ENCODE results near the gene SYTL3. TPM values are rescaled to one million over a fixed set of nuclear protein-coding genes. Genes with fewer than 3 reads are reported as not detected.

Gene SYTL3
- total RNA-seq, 1 experiment from 2014 or later = 0.65 TPM

DNA sequence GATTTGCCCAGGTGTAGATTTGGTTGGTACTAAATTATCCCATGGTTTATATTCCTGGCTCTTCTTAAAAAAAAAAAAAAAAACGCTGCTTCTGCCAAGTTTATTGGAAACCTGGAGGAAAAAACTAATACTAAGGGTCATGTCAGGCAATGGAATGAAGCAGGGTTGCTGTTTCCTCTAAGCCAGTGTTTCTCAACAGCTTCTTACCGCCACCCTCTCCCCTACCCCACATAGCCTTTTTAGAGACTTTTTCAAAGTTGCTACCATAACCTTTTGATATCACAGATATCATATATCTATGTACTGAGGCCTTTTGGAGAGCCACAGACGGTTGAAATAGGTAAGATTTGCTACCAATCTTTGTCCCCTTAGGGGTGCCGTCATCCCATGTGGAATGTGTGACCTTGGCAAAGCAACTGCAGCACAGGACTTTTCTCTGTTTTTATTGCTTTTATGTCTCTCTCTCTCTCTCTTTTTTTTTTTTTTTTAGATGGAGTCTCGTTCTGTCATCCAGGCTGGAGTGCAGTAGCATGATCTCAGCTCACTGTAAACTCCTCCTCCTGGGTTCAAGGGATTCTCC lies 35.0 kb downstream of the SYTL3 start:
- Mint-ChIP-seq H3K4me3 (ENCODE audit: unreplicated experiment) (no peak overlapping the region), H3K27me3 (ENCODE audit: insufficient read depth, unreplicated experiment) (no peaks in the 10 kb centered on the region), H3K27ac (ENCODE audit: low read depth, unreplicated experiment) (no peak overlapping the region), H3K4me1 (ENCODE audit: insufficient read depth, unreplicated experiment) (no peaks in the 10 kb centered on the region), H3K9me3 (ENCODE audit: unreplicated experiment) (no peaks in the 10 kb centered on the region), H3K36me3 (ENCODE audit: insufficient read depth, unreplicated experiment) (no peaks in the 10 kb centered on the region)
- no peak for DNase-seq (ENCODE audit: unreplicated experiment)
- POLR2A ChIA-PET = interaction anchor here (0.5 kb wide), 1 partner anchor 186 kb away, joined by 5 read pairs; no protein-coding TSS in a partner anchor
- BruUV-seq (replicated peaks) = no TSS peak
- CTCF ChIA-PET = interaction anchor here (0.9 to 1.0 kb wide), 3 partner anchors 16 to 108 kb away, joined by 3 to 4 read pairs (median 3); no protein-coding TSS in a partner anchor
- TF ChIP-seq, protein P1, sequence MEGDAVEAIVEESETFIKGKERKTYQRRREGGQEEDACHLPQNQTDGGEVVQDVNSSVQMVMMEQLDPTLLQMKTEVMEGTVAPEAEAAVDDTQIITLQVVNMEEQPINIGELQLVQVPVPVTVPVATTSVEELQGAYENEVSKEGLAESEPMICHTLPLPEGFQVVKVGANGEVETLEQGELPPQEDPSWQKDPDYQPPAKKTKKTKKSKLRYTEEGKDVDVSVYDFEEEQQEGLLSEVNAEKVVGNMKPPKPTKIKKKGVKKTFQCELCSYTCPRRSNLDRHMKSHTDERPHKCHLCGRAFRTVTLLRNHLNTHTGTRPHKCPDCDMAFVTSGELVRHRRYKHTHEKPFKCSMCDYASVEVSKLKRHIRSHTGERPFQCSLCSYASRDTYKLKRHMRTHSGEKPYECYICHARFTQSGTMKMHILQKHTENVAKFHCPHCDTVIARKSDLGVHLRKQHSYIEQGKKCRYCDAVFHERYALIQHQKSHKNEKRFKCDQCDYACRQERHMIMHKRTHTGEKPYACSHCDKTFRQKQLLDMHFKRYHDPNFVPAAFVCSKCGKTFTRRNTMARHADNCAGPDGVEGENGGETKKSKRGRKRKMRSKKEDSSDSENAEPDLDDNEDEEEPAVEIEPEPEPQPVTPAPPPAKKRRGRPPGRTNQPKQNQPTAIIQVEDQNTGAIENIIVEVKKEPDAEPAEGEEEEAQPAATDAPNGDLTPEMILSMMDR (IDR thresholded peaks at IDR 0.05; ENCODE audit: unreplicated experiment) = no peak
- intact Hi-C loops (cut with micrococcal nuclease) = no loop called here

DNA sequence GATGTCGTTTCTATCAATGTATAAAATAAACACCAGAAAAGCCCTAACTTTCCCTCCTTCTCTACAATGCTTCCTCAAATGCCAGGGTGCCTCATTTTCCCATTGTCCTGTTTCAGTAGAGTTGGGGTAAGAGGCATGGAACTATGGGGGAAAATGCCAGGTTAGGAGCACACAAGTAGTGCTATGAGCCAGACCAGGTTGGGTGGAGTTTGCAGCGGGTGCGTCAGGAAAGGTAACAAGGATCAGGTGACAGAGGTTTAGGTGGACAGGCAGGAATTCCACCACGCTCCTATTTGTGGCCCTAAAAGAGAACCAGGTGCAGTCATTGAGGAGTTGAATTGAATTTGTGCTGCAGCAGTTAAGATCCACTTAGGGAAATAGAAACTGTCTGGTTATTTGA lies 36.5 kb downstream of the SYTL3 start:
- DNase-seq (ENCODE audit: unreplicated experiment) = no peak
- H3K27ac Mint-ChIP-seq (ENCODE audit: low read depth, unreplicated experiment) = no peak overlapping the region

DNA sequence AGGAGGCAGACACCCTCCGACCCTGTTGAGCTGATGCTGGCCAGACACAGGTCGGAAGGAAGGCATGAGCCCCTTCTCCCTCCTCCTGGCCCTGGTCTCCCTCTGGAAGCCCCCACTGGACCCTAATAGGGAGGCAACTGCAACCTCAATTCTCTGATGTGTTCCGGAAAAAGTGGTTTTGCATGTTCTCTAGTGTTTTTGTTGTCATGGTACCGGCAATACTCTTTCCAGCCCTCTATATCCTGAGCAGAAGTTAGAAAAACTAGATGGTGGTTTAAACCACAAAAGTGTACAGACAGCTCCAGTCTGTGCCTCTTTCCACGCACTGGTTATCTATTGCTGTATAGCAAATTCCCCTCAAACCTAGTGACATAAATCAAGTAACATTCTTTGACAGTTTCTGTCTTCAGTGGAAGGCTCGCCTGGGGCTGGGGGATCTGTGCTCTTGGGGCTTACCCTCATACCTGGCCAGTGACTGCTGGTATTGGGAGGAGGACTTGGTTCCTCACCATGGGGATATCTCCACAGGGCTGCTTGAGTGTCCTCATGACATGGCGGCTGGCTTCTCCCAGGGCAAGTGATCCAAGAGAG lies 37.0 kb downstream of the SYTL3 start:
- Mint-ChIP-seq H3K27ac (ENCODE audit: low read depth, unreplicated experiment) (no peak overlapping the region), H3K4me3 (ENCODE audit: unreplicated experiment) (no peak overlapping the region), H3K4me1 (ENCODE audit: insufficient read depth, unreplicated experiment) (no peaks in the 10 kb centered on the region), H3K27me3 (ENCODE audit: insufficient read depth, unreplicated experiment) (no peaks in the 10 kb centered on the region), H3K9me3 (ENCODE audit: unreplicated experiment) (no peaks in the 10 kb centered on the region), H3K36me3 (ENCODE audit: insufficient read depth, unreplicated experiment) (no peaks in the 10 kb centered on the region)
- ChIA-PET POLR2A (interaction anchor here (1.3 kb wide), 1 partner anchor 42 kb away, joined by 4 read pairs; the partner anchor contains the start of gene DYNLT1), CTCF (interaction anchor here (0.6 to 0.9 kb wide), 3 partner anchors 9 to 1735 kb away, joined by 3 read pairs; no protein-coding TSS in a partner anchor)
- no peak for DNase-seq (ENCODE audit: unreplicated experiment)
- intact Hi-C loops (cut with micrococcal nuclease) = no loop called here
- no TSS peak for BruUV-seq (replicated peaks)
- TF ChIP-seq, protein P1 (IDR thresholded peaks at IDR 0.05; ENCODE audit: unreplicated experiment) = no peak

More for the DNA sequence above, 36.5 kb downstream of the SYTL3 start:
- no peaks in the 10 kb centered on the region for H3K27me3 Mint-ChIP-seq (ENCODE audit: insufficient read depth, unreplicated experiment)
- no peaks in the 10 kb centered on the region for H3K4me1 Mint-ChIP-seq (ENCODE audit: insufficient read depth, unreplicated experiment)
- ChIA-PET POLR2A (no interaction called here), CTCF (interaction anchor here (0.6 to 0.9 kb wide), 2 partner anchors 472 to 1736 kb away, joined by 3 read pairs; no protein-coding TSS in a partner anchor)
- BruUV-seq (replicated peaks) = no TSS peak
- no peak overlapping the region for H3K4me3 Mint-ChIP-seq (ENCODE audit: unreplicated experiment)
- intact Hi-C loops (cut with micrococcal nuclease) = no loop called here
- TF ChIP-seq, protein P1 (IDR thresholded peaks at IDR 0.05; ENCODE audit: unreplicated experiment) = no peak
- no peaks in the 10 kb centered on the region for H3K36me3 Mint-ChIP-seq (ENCODE audit: insufficient read depth, unreplicated experiment)
- H3K9me3 Mint-ChIP-seq (ENCODE audit: unreplicated experiment) = no peaks in the 10 kb centered on the region

- POLR2A ChIA-PET = interaction anchor here (1.3 kb wide), 1 partner anchor 43 kb away, joined by 4 read pairs; the partner anchor contains the start of gene DYNLT1
- no peak for DNase-seq (ENCODE audit: unreplicated experiment)
- H3K27me3 Mint-ChIP-seq (ENCODE audit: insufficient read depth, unreplicated experiment) = no peaks in the 10 kb centered on the region
- intact Hi-C loops (cut with micrococcal nuclease) = no loop called here
- no peaks in the 10 kb centered on the region for H3K4me1 Mint-ChIP-seq (ENCODE audit: insufficient read depth, unreplicated experiment)
- no TSS peak for BruUV-seq (replicated peaks)
- no peak overlapping the region for H3K4me3 Mint-ChIP-seq (ENCODE audit: unreplicated experiment)
- CTCF ChIA-PET = interaction anchor here (0.8 to 0.9 kb wide), 2 partner anchors 10 to 28 kb away, joined by 3 read pairs; no protein-coding TSS in a partner anchor
- no peak overlapping the region for H3K27ac Mint-ChIP-seq (ENCODE audit: low read depth, unreplicated experiment)
- TF ChIP-seq, protein P1 (IDR thresholded peaks at IDR 0.05; ENCODE audit: unreplicated experiment) = no peak
- H3K36me3 Mint-ChIP-seq (ENCODE audit: insufficient read depth, unreplicated experiment) = no peaks in the 10 kb centered on the region
- H3K9me3 Mint-ChIP-seq (ENCODE audit: unreplicated experiment) = no peaks in the 10 kb centered on the region
Observed at GRCh38 chr6:158687506-158687905, 37.7 kb downstream of the SYTL3 start.

Measured in MCF 10A (cell line).